Astrocyte of the spinal cord (primary cell): Measurements from ENCODE around the gene CAMK2D.

Experiments used
- DNase-seq: peaks from one replicate; pipeline ENCODE4 v3.0.0; 2011; ENCODE audit warnings: low read depth, low spot score
- H3K4me3 ChIP-seq: 2 replicates; pipeline ENCODE4 v1.5.1; 2011; ENCODE audit warnings: low read depth, mild to moderate bottlenecking, low read length, moderate library complexity
- in situ Hi-C: cut with HindIII; loops from 2 replicates; pipeline ENCODE4 v1.10.0; 2017; ENCODE audit warnings: low sequenced_read_pairs
- TF ChIP-seq, protein P1 (sequence below): IDR thresholded peaks from 2 replicates; pipeline ENCODE4 v1.5.1; 2012; ENCODE audit warnings: low read depth, mild to moderate bottlenecking, low read length, inconsistent platforms

The CAMK2D gene

DNA sequence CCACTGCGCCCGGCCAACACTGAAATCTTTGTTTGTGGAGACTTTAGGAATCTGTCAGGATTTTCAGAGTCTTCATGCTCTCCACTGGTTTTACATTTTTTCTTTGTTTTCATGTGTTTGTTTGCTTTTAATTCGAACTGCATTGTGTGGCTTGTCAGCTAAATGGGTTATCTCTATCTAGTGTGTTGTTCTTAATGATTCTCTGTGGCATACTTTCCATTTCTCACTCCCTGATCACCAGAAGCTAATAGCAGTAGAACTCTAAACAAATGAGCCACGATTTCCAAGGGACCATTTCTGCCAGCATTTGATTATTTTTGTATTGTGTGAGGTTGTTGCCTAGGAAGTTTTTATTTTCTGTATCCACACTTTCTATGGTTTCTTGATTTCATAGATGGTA, 352.4 kb downstream of the CAMK2D start:
- DNase-seq = no peak
- no peak overlapping the region for H3K4me3 ChIP-seq
- TF ChIP-seq, protein P1, sequence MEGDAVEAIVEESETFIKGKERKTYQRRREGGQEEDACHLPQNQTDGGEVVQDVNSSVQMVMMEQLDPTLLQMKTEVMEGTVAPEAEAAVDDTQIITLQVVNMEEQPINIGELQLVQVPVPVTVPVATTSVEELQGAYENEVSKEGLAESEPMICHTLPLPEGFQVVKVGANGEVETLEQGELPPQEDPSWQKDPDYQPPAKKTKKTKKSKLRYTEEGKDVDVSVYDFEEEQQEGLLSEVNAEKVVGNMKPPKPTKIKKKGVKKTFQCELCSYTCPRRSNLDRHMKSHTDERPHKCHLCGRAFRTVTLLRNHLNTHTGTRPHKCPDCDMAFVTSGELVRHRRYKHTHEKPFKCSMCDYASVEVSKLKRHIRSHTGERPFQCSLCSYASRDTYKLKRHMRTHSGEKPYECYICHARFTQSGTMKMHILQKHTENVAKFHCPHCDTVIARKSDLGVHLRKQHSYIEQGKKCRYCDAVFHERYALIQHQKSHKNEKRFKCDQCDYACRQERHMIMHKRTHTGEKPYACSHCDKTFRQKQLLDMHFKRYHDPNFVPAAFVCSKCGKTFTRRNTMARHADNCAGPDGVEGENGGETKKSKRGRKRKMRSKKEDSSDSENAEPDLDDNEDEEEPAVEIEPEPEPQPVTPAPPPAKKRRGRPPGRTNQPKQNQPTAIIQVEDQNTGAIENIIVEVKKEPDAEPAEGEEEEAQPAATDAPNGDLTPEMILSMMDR = no peak
- in situ Hi-C loops = no loop called here

DNA sequence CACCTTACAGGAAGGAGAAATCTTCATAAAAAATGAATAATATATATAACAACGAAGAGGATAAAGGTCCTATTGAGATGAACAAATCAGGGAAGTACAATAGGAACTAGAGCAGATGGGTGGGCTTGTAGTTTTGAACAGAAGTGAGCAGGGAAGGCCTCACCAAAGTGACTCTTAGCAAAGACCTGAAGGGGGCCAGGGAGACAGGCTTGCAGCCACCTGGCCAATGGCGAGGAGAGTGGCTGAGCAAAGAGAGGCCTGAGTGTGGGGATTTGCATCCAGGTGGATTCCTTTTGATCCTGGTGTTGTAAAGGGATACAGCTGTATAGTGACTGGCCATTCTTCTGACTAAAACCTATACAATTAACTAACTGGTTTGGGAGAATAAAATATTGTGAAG, 354.1 kb downstream of the CAMK2D start:
- no peak overlapping the region for H3K4me3 ChIP-seq
- TF ChIP-seq, protein P1 = no peak
- no peak for DNase-seq
- in situ Hi-C loops = no loop called here

DNA sequence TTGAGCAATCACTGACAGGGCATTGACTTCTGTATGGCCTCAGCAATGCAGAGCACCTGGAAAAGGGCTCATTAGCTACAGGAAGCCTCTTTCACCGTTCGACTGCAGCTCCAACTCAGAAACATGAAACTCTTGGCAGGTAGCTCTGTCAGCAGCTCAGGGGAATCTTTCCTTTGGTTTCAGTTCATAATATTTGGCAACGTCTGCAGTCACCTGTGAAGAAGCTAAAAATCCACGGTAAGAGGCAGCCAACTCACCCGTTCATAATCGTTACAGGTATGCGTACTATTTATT, 354.9 kb downstream of the CAMK2D start:
- no peak for DNase-seq
- TF ChIP-seq, protein P1 = no peak
- no peak overlapping the region for H3K4me3 ChIP-seq
- in situ Hi-C loops = no loop called here

DNA sequence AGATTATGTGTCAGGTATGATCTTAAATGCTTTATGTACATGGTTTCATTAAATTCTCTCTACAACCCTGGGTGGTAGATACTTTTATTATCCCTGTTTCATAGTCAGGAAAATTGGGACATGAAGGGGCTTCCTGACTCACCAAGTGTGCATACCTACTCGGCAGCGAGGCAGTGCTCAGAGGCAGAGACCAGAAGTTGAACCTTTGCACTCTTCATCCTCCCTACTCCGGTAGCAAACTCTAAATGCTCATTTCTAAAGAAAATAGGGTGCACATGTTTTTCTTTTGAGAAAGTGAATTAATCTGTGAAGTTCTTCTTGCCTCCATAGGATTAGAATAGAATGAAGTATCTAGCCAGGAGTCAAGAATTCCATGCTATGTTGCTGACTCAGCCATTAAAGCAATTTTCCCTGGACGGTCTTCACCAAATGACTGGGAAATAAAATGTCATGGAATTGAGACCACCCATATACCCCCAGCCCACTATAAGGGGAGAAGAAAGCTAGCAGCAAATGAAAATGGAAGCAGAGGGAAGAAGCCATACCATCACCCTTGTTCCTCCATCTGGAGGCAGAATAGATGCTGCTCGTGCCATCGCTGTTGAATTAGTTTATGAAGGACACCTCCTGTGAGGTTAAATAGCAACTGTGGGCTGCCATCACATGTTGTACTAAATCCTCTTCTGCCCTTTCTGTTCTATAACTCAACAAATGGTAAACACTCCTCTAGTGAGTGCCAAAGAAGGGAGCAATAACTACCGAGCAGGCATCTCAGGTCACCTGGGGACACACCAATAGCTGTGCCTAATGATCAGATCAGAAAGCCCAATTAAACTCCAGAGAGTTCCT, 355.4 kb downstream of the CAMK2D start:
- H3K4me3 ChIP-seq = no peak overlapping the region
- DNase-seq = no peak
- TF ChIP-seq, protein P1 = no peak
- in situ Hi-C loops = no loop called here

DNA sequence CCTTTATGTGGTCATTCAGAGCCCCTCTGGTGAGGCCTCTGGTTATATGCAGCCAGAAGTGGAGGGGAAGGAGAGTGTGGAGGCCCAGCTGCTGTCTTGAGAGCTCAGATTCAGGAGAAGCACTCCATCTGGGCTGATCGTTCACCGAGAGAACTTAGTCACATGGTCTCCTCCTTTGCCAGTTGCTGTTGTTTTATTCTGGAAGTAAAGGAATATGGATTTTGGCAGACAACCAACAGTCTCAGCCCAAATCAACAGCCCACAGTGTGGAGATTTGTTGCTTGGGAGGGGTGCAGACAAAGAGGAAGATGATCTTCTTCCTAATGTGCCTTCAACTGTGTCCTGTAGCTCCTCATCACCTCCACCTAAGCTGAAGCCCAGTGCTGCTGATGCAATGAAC, 356.7 kb downstream of the CAMK2D start:
- DNase-seq = no peak
- H3K4me3 ChIP-seq = no peak overlapping the region
- TF ChIP-seq, protein P1 = no peak
- in situ Hi-C loops = no loop called here

DNA sequence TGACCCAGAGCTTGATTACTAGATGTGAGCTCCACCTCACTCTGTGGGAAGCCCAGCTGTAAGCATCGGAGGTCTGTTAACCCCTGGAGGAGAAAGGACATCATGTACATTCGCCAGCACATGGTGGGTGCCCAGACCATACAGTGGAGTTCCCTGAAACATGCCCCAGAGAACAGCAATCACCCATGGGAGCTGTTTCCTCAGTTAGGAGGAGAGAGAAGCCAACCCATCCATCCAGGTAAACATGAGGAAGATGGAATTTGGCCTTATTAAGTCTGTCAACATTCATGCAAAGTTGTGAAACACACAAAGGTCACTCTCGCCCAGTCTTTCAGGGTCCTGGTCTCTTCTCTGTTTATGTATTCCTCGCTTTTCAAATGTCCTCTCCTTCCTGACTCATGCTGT, 357.4 kb downstream of the CAMK2D start:
- no peak overlapping the region for H3K4me3 ChIP-seq
- no peak for DNase-seq
- in situ Hi-C loops = no loop called here
- TF ChIP-seq, protein P1 = no peak
